ENCODE data around the gene NRG3. TPM values are rescaled to one million over a fixed set of nuclear protein-coding genes. Genes with fewer than 3 reads are reported as not detected.

The NRG3 gene
- total and polyA plus RNA-seq, 2 donors (not counting 1 experiment from before 2014, with no cell fraction given) = 0.06 TPM; not detected in 1

DNA sequence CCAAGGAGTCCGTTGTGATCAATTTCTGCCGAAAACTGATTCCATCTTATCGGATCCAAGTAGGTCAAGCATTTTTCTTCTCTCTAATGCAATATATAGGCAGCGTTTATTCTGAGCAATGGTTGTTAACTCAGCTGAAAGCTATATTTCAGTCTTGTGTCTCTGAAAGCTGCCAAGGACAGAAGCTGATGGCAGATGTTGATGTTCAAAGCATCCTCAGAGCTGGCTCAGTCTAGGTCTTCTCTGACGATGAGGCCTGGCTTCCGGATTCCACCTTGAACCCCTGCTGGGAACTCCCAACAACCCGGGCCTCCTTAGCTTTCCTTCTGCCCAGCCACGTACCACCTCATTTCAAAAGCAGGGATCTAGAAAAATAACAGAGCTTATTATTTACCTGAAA lies 863.6 kb downstream of the NRG3 start:
- H3K4me1 Mint-ChIP-seq = no peaks in the 10 kb centered on the region
- H3K27me3 Mint-ChIP-seq = no peaks in the 10 kb centered on the region
- intact Hi-C loops (cut with micrococcal nuclease) = no loop called here
- H3K9me3 Mint-ChIP-seq (ENCODE audit: insufficient read depth) = peaks cover under 1% of the 10 kb centered on the region
- Histone ChIP-seq H3K79me2 (ENCODE audit: control insufficient read depth, insufficient read depth, low read length) (no peaks in the 10 kb centered on the region), H3K4me3 (ENCODE audit: control extremely low read depth in 1 of 5, extremely low read depth in 1 of 5, insufficient read depth in 1 of 5, low read depth in 2 of 5, low read length in 4 of 5) (no peak overlapping the region), H3K9me3 (ENCODE audit: control extremely low read depth in 1 of 3, control insufficient read depth in 2 of 3, insufficient read depth in 1 of 3, low read length in 2 of 3) (peaks cover 0 to 1% (median 0%) of the 10 kb centered on the region in 3 donors), H3K9ac (ENCODE audit: low read length) (no peak overlapping the region), H3K27ac (ENCODE audit: low read length in 2 of 2) (no peak overlapping the region), H3K4me2 (replicated peaks; ENCODE audit: low read depth, low read length, poor library complexity, severe bottlenecking) (no peak overlapping the region), H3K36me3 (replicated peaks in 1 of 2; ENCODE audit: control extremely low read depth in 1 of 2, control insufficient read depth in 1 of 2, extremely low read depth in 1 of 2, insufficient read depth in 2 of 2, low read length in 1 of 2) (no peaks in the 10 kb centered on the region), H3K4me1 (ENCODE audit: control insufficient read depth in 2 of 2, insufficient read depth in 2 of 2, low read length in 2 of 2) (no peaks in the 10 kb centered on the region), H2AFZ (ENCODE audit: insufficient read depth, low read depth, low read length, poor library complexity, severe bottlenecking) (no peak overlapping the region), H4K20me1 (ENCODE audit: control insufficient read depth, insufficient read depth, low read length, poor library complexity, severe bottlenecking) (no peaks in the 10 kb centered on the region), H3K27me3 (replicated peaks in 1 of 4; ENCODE audit: control extremely low read depth in 1 of 4, control insufficient read depth in 3 of 4, insufficient read depth in 4 of 4, low read length in 3 of 4) (no peaks in the 10 kb centered on the region)
- TF ChIP-seq CTCF (IDR thresholded peaks at IDR 0.05) = no peak
- TF ChIP-seq EZH2 (IDR thresholded peaks at IDR 0.05; ENCODE audit: borderline replicate concordance, insufficient read depth, low read depth, low read length, poor library complexity, severe bottlenecking) = no peak
- CTCF ChIA-PET = no interaction called here
- no peak for DNase-seq
- H3K4me3 Mint-ChIP-seq = no peak overlapping the region
- no peak for ATAC-seq (ENCODE audit: low read depth)
- WGBS (ENCODE audit: insufficient coverage) = 100% methylated on average over 5 of the region's 8 CpGs
- H3K27ac Mint-ChIP-seq = no peak overlapping the region
- POLR2A ChIA-PET = no interaction called here

DNA sequence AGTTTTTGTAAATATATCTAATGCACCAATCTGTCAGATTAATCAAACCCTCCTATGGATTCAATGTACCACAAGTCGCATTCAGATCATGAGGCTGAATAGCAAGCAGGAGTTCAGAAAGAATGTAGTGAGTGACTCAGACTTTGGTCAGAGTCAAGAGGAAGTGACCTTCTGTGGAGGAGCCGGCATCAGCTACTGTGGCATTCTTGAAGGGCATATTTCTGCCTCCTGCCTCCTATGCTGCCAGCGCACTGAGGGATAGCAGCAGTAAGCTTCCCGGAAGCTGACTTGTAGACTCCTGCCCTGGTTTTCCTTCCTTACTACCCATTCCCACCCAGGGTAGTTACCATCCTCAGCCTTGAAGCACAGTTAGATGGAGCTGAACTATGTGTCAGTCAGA lies 867.5 kb downstream of the NRG3 start:
- DNase-seq = no peak
- H4K20me1 ChIP-seq (ENCODE audit: control insufficient read depth, insufficient read depth, low read length, poor library complexity, severe bottlenecking) = no peaks in the 10 kb centered on the region
- H3K27ac Mint-ChIP-seq = no peak overlapping the region

More for the DNA sequence above, 867.5 kb downstream of the NRG3 start:
- no peak overlapping the region for H3K4me2 ChIP-seq (replicated peaks; ENCODE audit: low read depth, low read length, poor library complexity, severe bottlenecking)
- H2AFZ ChIP-seq (ENCODE audit: insufficient read depth, low read depth, low read length, poor library complexity, severe bottlenecking) = no peak overlapping the region
- H3K27ac ChIP-seq (ENCODE audit: low read length in 2 of 2) = no peak overlapping the region
- Mint-ChIP-seq H3K4me3 (no peak overlapping the region), H3K9me3 (ENCODE audit: insufficient read depth) (no peaks in the 10 kb centered on the region), H3K4me1 (no peaks in the 10 kb centered on the region), H3K27me3 (no peaks in the 10 kb centered on the region)
- no peak overlapping the region for H3K9ac ChIP-seq (ENCODE audit: low read length)
- no peaks in the 10 kb centered on the region for H3K36me3 ChIP-seq (replicated peaks in 1 of 2; ENCODE audit: control extremely low read depth in 1 of 2, control insufficient read depth in 1 of 2, extremely low read depth in 1 of 2, insufficient read depth in 2 of 2, low read length in 1 of 2)
- CTCF ChIA-PET = no interaction called here
- WGBS (ENCODE audit: insufficient coverage) = 86% methylated on average over 2 of the region's 4 CpGs
- TF ChIP-seq CTCF (IDR thresholded peaks at IDR 0.05) (no peak), EZH2 (IDR thresholded peaks at IDR 0.05; ENCODE audit: borderline replicate concordance, insufficient read depth, low read depth, low read length, poor library complexity, severe bottlenecking) (no peak)
- intact Hi-C loops (cut with micrococcal nuclease) = no loop called here
- H3K27me3 ChIP-seq (replicated peaks in 1 of 4; ENCODE audit: control extremely low read depth in 1 of 4, control insufficient read depth in 3 of 4, insufficient read depth in 4 of 4, low read length in 3 of 4) = no peaks in the 10 kb centered on the region
- no peaks in the 10 kb centered on the region for H3K79me2 ChIP-seq (ENCODE audit: control insufficient read depth, insufficient read depth, low read length)
- no peak for ATAC-seq (ENCODE audit: low read depth)
- H3K4me1 ChIP-seq (ENCODE audit: control insufficient read depth in 2 of 2, insufficient read depth in 2 of 2, low read length in 2 of 2) = no peaks in the 10 kb centered on the region
- POLR2A ChIA-PET = no interaction called here
- peaks cover 0 to 8% (median 0%) of the 10 kb centered on the region in 3 donors for H3K9me3 ChIP-seq (ENCODE audit: control extremely low read depth in 1 of 3, control insufficient read depth in 2 of 3, insufficient read depth in 1 of 3, low read length in 2 of 3)
- no peak overlapping the region for H3K4me3 ChIP-seq (ENCODE audit: control extremely low read depth in 1 of 5, extremely low read depth in 1 of 5, insufficient read depth in 1 of 5, low read depth in 2 of 5, low read length in 4 of 5)
